ENCODE measurements around the gene ZCCHC7. TPM values are rescaled to one million over a fixed set of nuclear protein-coding genes. Genes with fewer than 3 reads are reported as not detected.

Gene ZCCHC7
- total and polyA plus RNA-seq, 2 of the 8 experiments (the other 6 are each of a cell fraction or from before 2014, with no cell fraction given), result 12.2 to 27.5 TPM

- TF ChIP-seq EGR1 (IDR thresholded peaks at IDR 0.05; ENCODE audit: borderline replicate concordance, low read depth, low read length) (no peak), USF2 (IDR thresholded peaks at IDR 0.05; ENCODE audit: low read length) (no peak), TEAD4 (IDR thresholded peaks at IDR 0.05; ENCODE audit: low read depth, low read length) (no peak), KDM1A (IDR thresholded peaks at IDR 0.05; ENCODE audit: borderline replicate concordance, low read length) (no peak)
Observed at GRCh38 chr9:37341704-37342103, 221.3 kb downstream of the ZCCHC7 start (continued).
